CD4-positive, alpha-beta T cell (primary cell): ENCODE measurements around the gene ATP10A. TPM values are rescaled to one million over a fixed set of nuclear protein-coding genes. Genes with fewer than 3 reads are reported as not detected.

Source experiments
- ATAC-seq: fragments of 200-7000 bp; cut with Tn5 transposase; one replicate; pipeline ENCODE4 v1.10.0; 2022; ENCODE audit warnings: mild to moderate bottlenecking; ENCODE audit not compliant: poor library complexity
- CTCF ChIA-PET: fragments of 350-600 bp; sonication (Branson Sonifier 250); formaldehyde crosslinking; loops from one replicate; lab custom pipeline; 2021; ENCODE audit warnings: antibody characterized with exemption, inconsistent platforms; lab: Charles Lee
- POLR2A ChIA-PET: fragments of 350-600 bp; sonication (Branson Sonifier 250); formaldehyde crosslinking; loops from one replicate; lab custom pipeline; 2021; ENCODE audit warnings: antibody characterized with exemption, inconsistent platforms; lab: Charles Lee
- DNase-seq, 14 experiments: peaks; one replicate each; pipeline ENCODE4 v3.0.0-alpha.2; 2013 to 2020; ENCODE audit warnings: mixed read lengths in 2 of 14
- H3K27ac ChIP-seq, 2 donors: one replicate each; pipeline versions ENCODE4 v1.5.1 to v1.7.0; 2013; ENCODE audit warnings: low read length in 2 of 2, low read depth in 1 of 2, mild to moderate bottlenecking in 1 of 2
- H3K27me3 ChIP-seq, 2 experiments: 1 replicate in 1 of 2; 2 replicates in 1 of 2; pipeline versions ENCODE4 v1.6.1 to v1.7.0; 2013; ENCODE audit warnings: low read length in 2 of 2, control low read depth in 1 of 2, mild to moderate bottlenecking in 1 of 2, moderate library complexity in 1 of 2; ENCODE audit not compliant: insufficient read depth in 2 of 2, control insufficient read depth in 1 of 2
- H3K36me3 ChIP-seq: one replicate; pipeline ENCODE4 v1.6.1; 2013; ENCODE audit warnings: low read length, control low read depth; ENCODE audit not compliant: insufficient read depth
- H3K4me1 ChIP-seq: one replicate; pipeline ENCODE4 v1.6.1; 2013; ENCODE audit warnings: low read length, control low read depth; ENCODE audit not compliant: insufficient read depth
- H3K4me3 ChIP-seq: one replicate; pipeline ENCODE4 v1.5.1; 2013; ENCODE audit warnings: mild to moderate bottlenecking, low read length, moderate library complexity
- H3K9me3 ChIP-seq, 2 experiments: 1 replicate in 1 of 2; 2 replicates in 1 of 2; pipeline versions ENCODE4 v1.6.1 to v1.7.0; 2013; ENCODE audit warnings: low read length in 2 of 2, mild to moderate bottlenecking in 2 of 2, control low read depth in 1 of 2, moderate library complexity in 1 of 2; ENCODE audit not compliant: control insufficient read depth in 1 of 2, insufficient read depth in 1 of 2
- H3K27ac Mint-ChIP-seq: one replicate; pipeline ENCODE4 v1.8.0; 2020; ENCODE audit warnings: mixed read lengths
- H3K27me3 Mint-ChIP-seq: one replicate; pipeline ENCODE4 v1.8.0; 2021; ENCODE audit warnings: mixed read lengths
- H3K36me3 Mint-ChIP-seq: one replicate; pipeline ENCODE4 v1.8.0; 2021; ENCODE audit warnings: low read depth, mixed read lengths
- H3K4me1 Mint-ChIP-seq: one replicate; pipeline ENCODE4 v1.8.0; 2021; ENCODE audit warnings: low read depth, mixed read lengths
- H3K4me3 Mint-ChIP-seq: one replicate; pipeline ENCODE4 v1.8.0; 2020; ENCODE audit warnings: mild to moderate bottlenecking, mixed read lengths
- H3K9me3 Mint-ChIP-seq: one replicate; pipeline ENCODE4 v1.8.0; 2020; ENCODE audit warnings: mixed read lengths
- CTCF ChIP-seq: fragments of 200-600 bp; IDR thresholded peaks from one replicate; pipeline ENCODE4 v1.8.0; 2022; ENCODE audit warnings: antibody characterized with exemption, mild to moderate bottlenecking
- intact Hi-C, 2 experiments: fragments of 100-400 bp; cut with DNase I in 1 of 2; cut with micrococcal nuclease in 1 of 2; formaldehyde crosslinking; loops; one replicate each; pipeline versions ENCODE4 v1.15.1 to v1.9.0; 2023 to 2025; cut with DNase I, micrococcal nuclease
- total RNA-seq, 174 experiments: library from RNA in 2 of 174; stranded (reverse) in 2 of 174; gene quantifications; one replicate each; pipeline ENCODE4 v1.2.3 and lab custom pipeline; 2021 to 2026

ATP10A gene
- total RNA-seq, 2 experiments from 2014 or later = 30.0 to 30.4 TPM

- no peak for TF ChIP-seq CTCF
- Histone ChIP-seq H3K36me3 (peaks cover 3% of the 10 kb centered on the region), H3K27ac (no peak overlapping the region), H3K4me3 (no peak overlapping the region), H3K27me3 (no peaks in the 10 kb centered on the region), H3K9me3 (no peaks in the 10 kb centered on the region), H3K4me1 (peaks cover 21% of the 10 kb centered on the region)
- H3K27ac Mint-ChIP-seq = peak overlapping the region; percentile 18
- ChIA-PET CTCF (no interaction called here), POLR2A (interaction anchor here (0.5 to 1.1 kb wide), 2 partner anchors 24 to 48 kb away, joined by 3 read pairs; partner anchors contain the start of gene ATP10A)
- H3K9me3 Mint-ChIP-seq = no peaks in the 10 kb centered on the region
- H3K4me3 Mint-ChIP-seq = no peak overlapping the region
- peaks cover 59% of the 10 kb centered on the region for H3K4me1 Mint-ChIP-seq
- no peak for DNase-seq
- H3K36me3 Mint-ChIP-seq = peaks cover 33% of the 10 kb centered on the region
- intact Hi-C loops = no loop called here
- ATAC-seq = no peak
- no peaks in the 10 kb centered on the region for H3K27me3 Mint-ChIP-seq
Observed at GRCh38 chr15:25838191-25838870, 24.8 kb downstream of the ATP10A start.

DNA sequence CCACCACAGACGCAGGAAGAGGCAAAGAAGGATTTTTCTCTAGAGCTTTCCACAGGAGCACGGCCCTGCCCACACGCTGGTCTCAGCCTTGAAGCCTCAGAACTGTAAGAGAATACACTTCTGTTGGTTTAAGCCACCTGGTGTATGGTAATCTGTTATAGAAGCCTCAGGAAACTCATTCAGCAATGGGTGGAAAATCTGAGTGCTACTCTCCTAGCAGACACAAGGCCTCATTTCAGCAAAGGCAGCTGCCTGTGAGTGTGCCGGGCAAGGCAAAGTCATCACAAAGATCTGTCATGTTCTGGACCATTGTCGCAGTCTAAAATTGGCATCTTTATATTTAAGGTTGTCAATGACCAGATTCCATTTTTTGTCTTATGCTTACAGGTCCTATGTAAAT is 31.0 kb downstream of the ATP10A start:
- no peak for TF ChIP-seq CTCF
- Histone ChIP-seq H3K9me3 (no peaks in the 10 kb centered on the region), H3K36me3 (peaks cover 9% of the 10 kb centered on the region), H3K27me3 (no peaks in the 10 kb centered on the region), H3K27ac (no peak overlapping the region), H3K4me1 (peaks cover 10% of the 10 kb centered on the region), H3K4me3 (no peak overlapping the region)
- intact Hi-C loops = no loop called here
- Mint-ChIP-seq H3K36me3 (peaks cover 48% of the 10 kb centered on the region), H3K4me3 (no peak overlapping the region), H3K27ac (peak overlapping the region; percentile 75), H3K9me3 (peaks cover 3% of the 10 kb centered on the region), H3K27me3 (no peaks in the 10 kb centered on the region), H3K4me1 (peaks cover 38% of the 10 kb centered on the region)
- DNase-seq (no peak), ATAC-seq (peak; percentile 46)
- ChIA-PET CTCF (no interaction called here), POLR2A (interaction anchor here (1.2 kb wide), 1 partner anchor 15 kb away, joined by 4 read pairs; no protein-coding TSS in a partner anchor)

DNA sequence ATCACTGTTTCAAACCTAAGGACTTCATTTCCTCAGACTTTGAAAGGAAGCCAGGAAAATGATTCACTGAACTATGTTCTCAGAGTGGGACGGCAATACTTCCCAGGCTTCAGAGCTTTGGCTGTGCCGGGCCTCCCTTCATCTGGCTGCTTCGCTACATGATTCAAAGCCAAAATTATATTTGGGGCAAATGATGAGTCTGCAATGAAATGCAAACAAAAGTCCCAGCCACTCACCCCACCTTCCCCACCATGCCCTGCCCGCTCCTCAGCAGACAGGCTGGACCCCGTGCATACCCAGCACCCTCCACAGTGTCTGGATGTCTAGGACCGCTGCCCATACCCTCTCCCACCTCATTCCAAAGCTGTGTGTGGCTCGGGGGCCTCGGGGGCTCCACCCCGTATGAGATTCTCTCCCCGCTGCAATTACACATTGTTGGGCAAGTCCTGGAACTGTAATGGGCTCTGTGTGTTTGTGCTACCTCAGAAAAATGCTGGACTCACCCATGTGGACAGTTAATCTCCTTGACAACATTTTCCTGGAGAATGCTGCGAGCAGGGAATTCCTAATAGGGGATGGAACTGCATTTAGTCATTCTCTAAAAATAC is 32.2 kb downstream of the ATP10A start:
- ChIA-PET POLR2A (no interaction called here), CTCF (no interaction called here)
- DNase-seq (no peak), ATAC-seq (no peak)
- Mint-ChIP-seq H3K27me3 (no peaks in the 10 kb centered on the region), H3K9me3 (peaks cover 3% of the 10 kb centered on the region), H3K4me1 (peaks cover 31% of the 10 kb centered on the region), H3K4me3 (no peak overlapping the region), H3K36me3 (peaks cover 57% of the 10 kb centered on the region), H3K27ac (no peak overlapping the region)
- no peak overlapping the region for H3K27ac ChIP-seq
- H3K27me3 ChIP-seq = no peaks in the 10 kb centered on the region
- H3K9me3 ChIP-seq = peaks cover 0 to 7% of the 10 kb centered on the region in 2 experiments
- peaks cover 9% of the 10 kb centered on the region for H3K36me3 ChIP-seq
- intact Hi-C loops = no loop called here
- H3K4me3 ChIP-seq = no peak overlapping the region
- TF ChIP-seq CTCF = no peak
- H3K4me1 ChIP-seq = peaks cover 5% of the 10 kb centered on the region
